OCI-LY1 (cell line): Measurements from ENCODE around the gene RAB8B.

Experiments used
- H2AFZ ChIP-seq: fragments of 200-600 bp; sonication (generic), shearing (Covaris generic); 2 replicates; pipeline ENCODE4 v1.6.0; 2014; ENCODE audit warnings: antibody characterized with exemption, mild to moderate bottlenecking, low read length
- H3F3A ChIP-seq: fragments of 200-600 bp; sonication (generic), shearing (Covaris generic); 2 replicates; pipeline ENCODE4 v1.6.0; 2014; ENCODE audit warnings: mild to moderate bottlenecking, antibody characterized with exemption, low read length, moderate library complexity; ENCODE audit not compliant: insufficient read depth
- H3K27ac ChIP-seq: fragments of 200-600 bp; sonication (generic); 2 replicates; pipeline ENCODE4 v1.5.1; 2014; ENCODE audit warnings: low read length, mixed run types, mild to moderate bottlenecking, low read depth; ENCODE audit not compliant: poor library complexity, severe bottlenecking
- H3K27me3 ChIP-seq: fragments of 200-600 bp; sonication (generic); 2 replicates; pipeline ENCODE4 v1.6.0; 2014; ENCODE audit warnings: antibody characterized with exemption, mild to moderate bottlenecking, low read length, moderate library complexity; ENCODE audit not compliant: insufficient read depth
- H3K36me3 ChIP-seq: fragments of 200-600 bp; sonication (generic); 2 replicates; pipeline ENCODE4 v1.6.1; 2014; ENCODE audit warnings: mild to moderate bottlenecking, antibody characterized with exemption, low read length, moderate library complexity, mixed read lengths; ENCODE audit not compliant: insufficient read depth
- H3K4me1 ChIP-seq: fragments of 200-600 bp; sonication (generic); 2 replicates; pipeline ENCODE4 v1.5.1; 2014; ENCODE audit warnings: mild to moderate bottlenecking, low read length, moderate library complexity; ENCODE audit not compliant: insufficient read depth, severe bottlenecking
- H3K4me2 ChIP-seq: fragments of 200-600 bp; sonication (generic), shearing (Covaris generic); 2 replicates; pipeline ENCODE4 v1.6.1; 2014; ENCODE audit warnings: low read length
- H3K4me3 ChIP-seq: fragments of 200-600 bp; sonication (generic); 2 replicates; pipeline ENCODE4 v1.5.1; 2014; ENCODE audit warnings: low read length, low read depth, mild to moderate bottlenecking, mixed read lengths; ENCODE audit not compliant: poor library complexity, severe bottlenecking
- H3K79me2 ChIP-seq: fragments of 200-600 bp; shearing (Covaris generic); 2 replicates; pipeline ENCODE4 v1.6.1; 2016; ENCODE audit warnings: mixed run types, low read length, mixed read lengths; ENCODE audit not compliant: insufficient read depth
- H3K9ac ChIP-seq: fragments of 200-600 bp; sonication (generic), shearing (Covaris generic); 2 replicates; pipeline ENCODE4 v1.6.1; 2014; ENCODE audit warnings: mild to moderate bottlenecking, low read length, mixed read lengths
- H3K9me2 ChIP-seq: fragments of 200-600 bp; sonication (generic), shearing (Covaris generic); 2 replicates; pipeline ENCODE4 v1.6.1; 2014; ENCODE audit warnings: low read depth, mild to moderate bottlenecking, low read length, mixed read lengths
- H3K9me3 ChIP-seq: fragments of 200-600 bp; shearing (Covaris generic); 2 replicates; pipeline ENCODE4 v1.6.1; 2014; ENCODE audit warnings: low read length, mixed read lengths
- H4K20me1 ChIP-seq: fragments of 200-600 bp; sonication (generic), shearing (Covaris generic); 2 replicates; pipeline ENCODE4 v1.6.0; 2016; ENCODE audit warnings: mild to moderate bottlenecking, low read length; ENCODE audit not compliant: insufficient read depth
- CTCF ChIP-seq: fragments of 200-600 bp; sonication (generic), shearing (Covaris generic); IDR thresholded peaks from 2 replicates; pipeline ENCODE4 v1.5.1; 2017; ENCODE audit warnings: mild to moderate bottlenecking, antibody characterized with exemption, low read length, moderate library complexity, mixed read lengths
- EZH2 ChIP-seq: fragments of 200-600 bp; sonication (generic), shearing (Covaris generic); IDR thresholded peaks from 2 replicates; pipeline ENCODE4 v1.8.0; 2017; ENCODE audit warnings: borderline replicate concordance, mixed run types, mild to moderate bottlenecking, antibody characterized with exemption, low read length, moderate library complexity, mixed read lengths

Gene RAB8B

DNA sequence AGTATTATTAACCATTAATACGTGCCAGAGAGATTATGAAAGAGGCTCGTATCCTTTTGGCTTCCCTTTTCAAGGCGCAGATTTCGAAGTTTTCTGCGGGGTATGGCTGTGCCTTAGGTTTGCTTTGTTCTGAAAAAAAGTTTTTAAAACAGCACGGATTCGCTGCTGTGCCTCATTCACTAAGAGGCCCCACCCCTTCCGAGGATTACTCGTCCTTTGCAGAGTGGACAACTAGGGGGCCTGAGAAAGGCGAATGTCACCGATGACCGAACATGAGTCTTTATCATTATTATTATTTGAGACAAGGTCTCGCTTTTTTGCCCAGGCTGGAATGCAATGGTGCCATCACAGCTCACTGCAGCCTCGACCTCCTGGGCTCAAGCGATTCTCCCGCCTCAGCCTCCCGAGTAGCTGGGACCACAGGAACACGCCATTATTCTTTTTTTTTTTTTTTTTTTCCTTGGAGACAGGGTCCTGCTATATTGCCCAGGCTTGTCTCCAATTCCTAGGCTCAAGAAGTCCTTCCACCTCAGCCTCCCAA, 31.4 kb upstream of the RAB8B start:
- H3K79me2 ChIP-seq = peaks cover 12% of the 10 kb centered on the region; the same call in 1 of the 2 replicates
- peak overlapping the region; percentile 76 for H3K27ac ChIP-seq
- H3K4me1 ChIP-seq = peaks cover 18% of the 10 kb centered on the region
- H4K20me1 ChIP-seq = no peaks in the 10 kb centered on the region
- no peaks in the 10 kb centered on the region for H3K9me3 ChIP-seq
- H3K27me3 ChIP-seq = no peaks in the 10 kb centered on the region
- TF ChIP-seq CTCF (no peak), EZH2 (no peak)
- peak overlapping the region; percentile 89 for H3K4me2 ChIP-seq
- peak overlapping the region; percentile 85 for H3K9ac ChIP-seq
- peaks cover 17% of the 10 kb centered on the region; the same call in 1 of the 2 replicates for H3K36me3 ChIP-seq
- peak overlapping the region; percentile 83 for H3K4me3 ChIP-seq
- H2AFZ ChIP-seq = peak overlapping the region; percentile 54; the same call in 1 of the 2 replicates
- no peaks in the 10 kb centered on the region for H3K9me2 ChIP-seq
- H3F3A ChIP-seq = no peaks in the 10 kb centered on the region

- Histone ChIP-seq H3K4me1 (peaks cover 15% of the 10 kb centered on the region), H3K9me3 (no peaks in the 10 kb centered on the region), H3K4me3 (no peak overlapping the region), H3K27me3 (no peaks in the 10 kb centered on the region), H3K9me2 (no peaks in the 10 kb centered on the region), H3K27ac (no peak overlapping the region), H3K9ac (no peak overlapping the region), H3F3A (no peaks in the 10 kb centered on the region), H4K20me1 (no peaks in the 10 kb centered on the region), H3K79me2 (peaks cover 12% of the 10 kb centered on the region; the same call in 1 of the 2 replicates), H3K36me3 (no peaks in the 10 kb centered on the region), H2AFZ (no peak overlapping the region), H3K4me2 (no peak overlapping the region)
- no peak for TF ChIP-seq CTCF
- TF ChIP-seq EZH2 = no peak
Observed at GRCh38 chr15:63160638-63161037, 28.8 kb upstream of the RAB8B start.

- H3K27me3 ChIP-seq = no peaks in the 10 kb centered on the region
- H3K27ac ChIP-seq = no peak overlapping the region
- TF ChIP-seq CTCF (no peak), EZH2 (no peak)
- H2AFZ ChIP-seq = no peak overlapping the region
- H3K9ac ChIP-seq = no peak overlapping the region
- no peak overlapping the region for H3K4me2 ChIP-seq
- no peaks in the 10 kb centered on the region for H3K36me3 ChIP-seq
- no peak overlapping the region for H3K4me3 ChIP-seq
- no peaks in the 10 kb centered on the region for H3K9me2 ChIP-seq
- H3F3A ChIP-seq = no peaks in the 10 kb centered on the region
- no peaks in the 10 kb centered on the region for H3K79me2 ChIP-seq
- H3K4me1 ChIP-seq = peaks cover 1% of the 10 kb centered on the region
- H3K9me3 ChIP-seq = no peaks in the 10 kb centered on the region
- no peaks in the 10 kb centered on the region for H4K20me1 ChIP-seq
Observed at GRCh38 chr15:63163217-63163616, 26.2 kb upstream of the RAB8B start.
